ENCODE measurements around the gene LRRN2.

Gene LRRN2

GRCh38 chr1:204602111-204602579 lies 83.4 kb downstream of the LRRN2 start:
- DNase-seq (ENCODE audit: low read depth in 2 of 2): no peak

- no peak for DNase-seq (ENCODE audit: low read depth in 2 of 2)
These were observed 84.6 kb downstream of the LRRN2 start for GRCh38 chr1:204600968-204601367.

- no peak for DNase-seq (ENCODE audit: low read depth in 2 of 2)
These were observed 85.3 kb downstream of the LRRN2 start for GRCh38 chr1:204600203-204600602.

- no peak for DNase-seq (ENCODE audit: low read depth in 2 of 2)
These were observed 85.9 kb downstream of the LRRN2 start for GRCh38 chr1:204599596-204599995.

GRCh38 chr1:204599098-204599497 lies 86.4 kb downstream of the LRRN2 start:
- no peak for DNase-seq (ENCODE audit: low read depth in 2 of 2)

GRCh38 chr1:204598319-204598969 lies 87.1 kb downstream of the LRRN2 start:
- DNase-seq (ENCODE audit: low read depth in 2 of 2): no peak

GRCh38 chr1:204592246-204592948 lies 93.1 kb downstream of the LRRN2 start:
- DNase-seq (ENCODE audit: low read depth in 2 of 2): no peak

GRCh38 chr1:204591473-204592090 lies 94.0 kb downstream of the LRRN2 start:
- no peak for DNase-seq (ENCODE audit: low read depth in 2 of 2)

- DNase-seq (ENCODE audit: low read depth in 2 of 2): no peak
These were observed 96.0 kb downstream of the LRRN2 start for GRCh38 chr1:204589409-204590038.

GRCh38 chr1:204588826-204589225 lies 96.7 kb downstream of the LRRN2 start:
- DNase-seq (ENCODE audit: low read depth in 2 of 2): no peak

- no peak for DNase-seq (ENCODE audit: low read depth in 2 of 2)
These were observed 97.9 kb downstream of the LRRN2 start for GRCh38 chr1:204587621-204588020.

GRCh38 chr1:204584699-204585372 lies 100.7 kb downstream of the LRRN2 start:
- DNase-seq (ENCODE audit: low read depth in 2 of 2): no peak

- DNase-seq (ENCODE audit: low read depth in 2 of 2): no peak
These were observed 101.5 kb downstream of the LRRN2 start for GRCh38 chr1:204583909-204584632.

- no peak for DNase-seq (ENCODE audit: low read depth in 2 of 2)
These were observed 103.8 kb downstream of the LRRN2 start for GRCh38 chr1:204581759-204582158.

GRCh38 chr1:204580862-204581261 lies 104.7 kb downstream of the LRRN2 start:
- DNase-seq (ENCODE audit: low read depth in 2 of 2): no peak

GRCh38 chr1:204579681-204580080 lies 105.9 kb downstream of the LRRN2 start:
- no peak for DNase-seq (ENCODE audit: low read depth in 2 of 2)

GRCh38 chr1:204578867-204579664 lies 106.5 kb downstream of the LRRN2 start:
- no peak for DNase-seq (ENCODE audit: low read depth in 2 of 2)

GRCh38 chr1:204577794-204578478 lies 107.6 kb downstream of the LRRN2 start:
- DNase-seq (ENCODE audit: low read depth in 2 of 2): no peak

- no peak for DNase-seq (ENCODE audit: low read depth in 2 of 2)
These were observed 109.1 kb downstream of the LRRN2 start for GRCh38 chr1:204576422-204576821.

Measured in stimulated activated CD8-positive, alpha-beta memory T cell treated with anti-CD3 and anti-CD28 coated beads, Interleukin-2, amount 100 ng/mL, for 48 hours (primary cell).